Prostate gland (tissue), 2 donors: ENCODE data around the gene TMEM60. TPM values are rescaled to one million over a fixed set of nuclear protein-coding genes. Genes with fewer than 3 reads are reported as not detected.

ENCODE experiments used
- DNase-seq: peaks from one replicate; pipeline ENCODE4 v3.0.0-alpha.2; 2019; ENCODE audit warnings: low spot score
- H3K27ac ChIP-seq, 2 donors: fragments of 200-600 bp; sonication (generic); 2 replicates each; pipeline ENCODE4 v1.5.1; 2017 to 2019
- H3K27me3 ChIP-seq: fragments of 200-600 bp; sonication (generic); replicated peaks from 2 replicates; pipeline ENCODE4 v1.5.1; 2019; ENCODE audit not compliant: insufficient read depth
- H3K36me3 ChIP-seq, 2 donors: fragments of 200-600 bp; sonication (generic); 1 replicate in 1 of 2; 2 replicates in 1 of 2; pipeline versions ENCODE4 v1.5.1 to v1.8.1; 2017 to 2019
- H3K4me1 ChIP-seq: fragments of 200-600 bp; sonication (generic); replicated peaks from 2 replicates; pipeline ENCODE4 v1.5.1; 2019
- H3K4me3 ChIP-seq, 2 donors: fragments of 200-600 bp; sonication (generic); 2 replicates each; pipeline ENCODE4 v1.5.1; 2017 to 2019
- H3K9me3 ChIP-seq: fragments of 200-600 bp; sonication (generic); 2 replicates; pipeline ENCODE4 v1.5.1; 2017
- CTCF ChIP-seq, 4 experiments: fragments of 200-600 bp in 2 of 4; fragments of 450-650 bp in 2 of 4; sonication (generic) in 2 of 4; IDR thresholded peaks; 1 replicate in 3 of 4; 2 replicates in 1 of 4; pipeline ENCODE4 v1.5.1; 2016 to 2019; ENCODE audit warnings: antibody characterized with exemption in 4 of 4, mild to moderate bottlenecking in 2 of 4, moderate library complexity in 2 of 4
- POLR2A ChIP-seq: fragments of 450-650 bp; IDR thresholded peaks from one replicate; pipeline ENCODE4 v1.6.1; 2016; ENCODE audit warnings: antibody characterized with exemption, mild to moderate bottlenecking
- POLR2AphosphoS5 ChIP-seq: sonication (generic); formaldehyde crosslinking; IDR thresholded peaks from one replicate; pipeline ENCODE4 v1.6.1; 2017; ENCODE audit warnings: antibody characterized with exemption
- WGBS: methylation state at CpG from one replicate; pipeline ENCODE4 v1.1.5; 2018; 5-methylcytosine and 5-hydroxymethylcytosine counted together
- intact Hi-C: fragments of 100-400 bp; cut with DNase I; formaldehyde crosslinking; loops from one replicate; pipeline ENCODE4 v1.14.2; 2022
- total RNA-seq, 2 donors: library from RNA; depleted of rRNA; stranded (reverse); fragments of >200 nt; gene quantifications; one replicate each; pipeline ENCODE4 v1.1.0, GENCODE V29; 2016

The TMEM60 gene
- total RNA-seq, 2 donors from 2014 or later = 17.5 to 20.6 TPM

DNA sequence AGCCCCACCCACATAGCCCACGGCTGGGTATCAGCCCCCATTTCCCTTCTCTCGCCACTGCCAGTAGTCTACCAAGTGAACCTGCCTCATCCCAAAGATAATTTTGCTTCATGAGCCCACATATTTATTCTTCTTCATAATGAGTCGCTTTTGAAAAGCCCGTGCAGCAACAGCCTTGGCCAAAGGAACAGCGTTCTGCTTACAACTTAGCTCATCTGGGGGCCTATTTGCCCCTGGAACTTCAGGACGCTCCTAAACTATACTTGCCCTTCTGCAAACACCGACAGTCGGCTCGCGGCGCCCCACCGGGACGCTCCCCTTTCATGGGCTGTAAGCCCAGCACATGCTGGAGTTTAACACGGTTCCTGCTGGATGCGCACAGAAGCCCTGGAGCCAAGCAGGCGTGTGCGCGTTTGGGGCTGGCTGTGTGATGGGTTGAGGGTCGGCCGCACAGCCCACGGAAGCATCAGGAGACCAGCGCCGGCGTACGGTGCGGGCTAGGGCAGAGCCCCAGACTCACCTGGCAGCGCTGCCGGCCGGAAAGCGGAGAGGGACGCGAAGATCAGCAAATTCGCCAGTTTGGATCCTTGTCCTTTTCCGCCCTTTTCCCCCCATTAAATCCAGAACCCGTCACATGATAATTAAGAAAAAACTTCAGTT, 370 bp downstream of the TMEM60 start:
- Histone ChIP-seq H3K36me3 (no peaks in the 10 kb centered on the region), H3K27ac (peak overlapping the region; percentile 83 to 85), H3K9me3 (no peaks in the 10 kb centered on the region), H3K4me3 (peak overlapping the region; percentile 84 to 88), H3K4me1 (peaks cover 12% of the 10 kb centered on the region), H3K27me3 (no peaks in the 10 kb centered on the region)
- TF ChIP-seq POLR2AphosphoS5 (no peak), POLR2A (peak; percentile 24)
- DNase-seq = no peak
- 0% methylated on average over 35 of the region's 35 CpGs for WGBS
- intact Hi-C loops = loop anchor here (2.0 to 5.0 kb wide), 2 partner anchors 101 to 261 kb away; partner anchors contain the start of genes PTPN12 and RSBN1L

- intact Hi-C loops = loop anchor here (5.0 kb wide), 1 partner anchor 260 kb away; the partner anchor contains the start of gene PTPN12
- 42% methylated on average over 5 of the region's 5 CpGs for WGBS
- TF ChIP-seq CTCF (IDR thresholded peaks at IDR 0.05) = no peak
- TF ChIP-seq POLR2AphosphoS5 = no peak
- TF ChIP-seq POLR2A = no peak
- Histone ChIP-seq H3K36me3 (no peaks in the 10 kb centered on the region), H3K4me1 (peaks cover 12% of the 10 kb centered on the region), H3K4me3 (peak overlapping the region; percentile 84 to 88), H3K9me3 (no peaks in the 10 kb centered on the region), H3K27me3 (no peaks in the 10 kb centered on the region), H3K27ac (peak overlapping the region in 1 of 2 donors; percentile 83)
- no peak for DNase-seq
Observed at GRCh38 chr7:77796960-77797359, 1.3 kb downstream of the TMEM60 start.

- no peaks in the 10 kb centered on the region for H3K9me3 ChIP-seq
- no peak for TF ChIP-seq POLR2A
- no peak for TF ChIP-seq POLR2AphosphoS5
- DNase-seq = no peak
- no peaks in the 10 kb centered on the region for H3K27me3 ChIP-seq
- 66% methylated on average over 3 of the region's 3 CpGs for whole genome bisulfite sequencing
- intact Hi-C loops = loop anchor here (5.0 kb wide), 1 partner anchor 259 kb away; the partner anchor contains the start of gene PTPN12
- peaks cover 20% of the 10 kb centered on the region for H3K4me1 ChIP-seq
- H3K36me3 ChIP-seq = no peaks in the 10 kb centered on the region
- no peak overlapping the region for H3K27ac ChIP-seq
- no peak overlapping the region for H3K4me3 ChIP-seq
Observed at GRCh38 chr7:77796109-77796508, 2.1 kb downstream of the TMEM60 start.

- no peaks in the 10 kb centered on the region for H3K9me3 ChIP-seq
- intact Hi-C loops = no loop called here
- H3K27me3 ChIP-seq = no peaks in the 10 kb centered on the region
- TF ChIP-seq CTCF (IDR thresholded peaks at IDR 0.05) = no peak
- no peak overlapping the region for H3K4me3 ChIP-seq
- peak overlapping the region in 1 of 2 donors; percentile 16 for H3K27ac ChIP-seq
- DNase-seq = no peak
- 85% methylated on average over 4 of the region's 4 CpGs for WGBS
- no peaks in the 10 kb centered on the region for H3K36me3 ChIP-seq
- H3K4me1 ChIP-seq = peaks cover 16% of the 10 kb centered on the region
Observed at GRCh38 chr7:77794000-77794399, 4.2 kb downstream of the TMEM60 start.

GRCh38 chr7:77791956-77792355, 6.3 kb downstream of the TMEM60 start:
- WGBS = 27% methylated on average over 2 of the region's 2 CpGs
- no peaks in the 10 kb centered on the region for H3K36me3 ChIP-seq
- TF ChIP-seq CTCF (IDR thresholded peaks at IDR 0.05) = no peak
- TF ChIP-seq POLR2AphosphoS5 = peak; percentile 36
- TF ChIP-seq POLR2A = no peak
- H3K4me3 ChIP-seq = no peak overlapping the region
- H3K9me3 ChIP-seq = no peaks in the 10 kb centered on the region
- peak; percentile 23 for DNase-seq
- no peaks in the 10 kb centered on the region for H3K27me3 ChIP-seq
- intact Hi-C loops = no loop called here
- H3K27ac ChIP-seq = peak overlapping the region; percentile 40 to 60
- peaks cover 11% of the 10 kb centered on the region for H3K4me1 ChIP-seq

DNA sequence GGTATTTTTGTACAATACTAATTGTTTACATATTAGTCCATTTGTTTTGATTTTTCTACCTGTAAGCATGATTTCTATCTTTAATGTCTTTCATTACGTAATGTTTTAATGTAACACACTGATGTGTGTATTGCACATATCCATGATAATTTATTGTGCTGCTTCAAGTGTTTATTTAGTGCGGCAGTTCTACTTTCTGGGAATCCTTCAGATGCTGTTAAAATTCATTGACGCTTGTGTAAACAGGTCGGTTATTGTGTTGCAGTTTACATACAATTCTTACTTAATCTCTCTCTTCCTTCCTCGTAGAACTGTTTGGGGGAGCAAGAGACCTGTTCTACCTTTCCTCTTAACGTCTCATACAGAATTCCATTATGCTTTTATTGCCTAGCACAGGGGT, 6.9 kb downstream of the TMEM60 start:
- DNase-seq = peak; percentile 34
- Histone ChIP-seq H3K36me3 (no peaks in the 10 kb centered on the region), H3K27me3 (no peaks in the 10 kb centered on the region), H3K9me3 (no peaks in the 10 kb centered on the region), H3K4me3 (no peak overlapping the region), H3K27ac (peak overlapping the region; percentile 40 to 60), H3K4me1 (peaks cover 10% of the 10 kb centered on the region)
- intact Hi-C loops = no loop called here
- TF ChIP-seq POLR2AphosphoS5 (peak; percentile 87), POLR2A (no peak), CTCF (IDR thresholded peaks at IDR 0.05) (no peak)
- WGBS = 26% methylated on average over 6 of the region's 6 CpGs
